ENCODE data around the gene GRIN2A.

The GRIN2A gene

DNA sequence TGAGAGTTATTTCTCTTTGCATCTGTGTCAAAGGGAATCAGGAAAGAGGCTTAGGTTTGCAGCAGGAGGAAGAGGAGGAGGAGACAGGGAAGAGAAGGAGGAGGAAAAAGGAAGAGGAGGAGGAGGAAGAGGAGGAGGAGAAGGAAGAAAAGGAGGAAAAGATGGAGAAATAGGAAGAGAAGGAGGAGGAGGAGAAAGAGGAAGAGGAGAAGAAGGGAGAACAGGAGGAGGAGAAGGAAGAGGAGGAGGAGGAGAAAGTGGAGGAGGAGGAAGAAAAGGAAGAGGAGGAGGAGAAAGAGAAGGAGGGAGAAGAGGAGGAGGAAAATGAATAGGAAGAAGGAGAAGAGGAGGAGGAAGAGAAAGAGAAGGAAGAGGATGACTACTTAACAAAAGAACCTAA lies 459.1 kb downstream of the GRIN2A start:
- H4K20me1 ChIP-seq (ENCODE audit: insufficient read depth, low read length): no peaks in the 10 kb centered on the region
- H3K9ac ChIP-seq (ENCODE audit: low read length): no peak overlapping the region
- H3K27me3 ChIP-seq (replicated peaks; ENCODE audit: insufficient read depth, low read length): no peaks in the 10 kb centered on the region
- DNase-seq: no peak
- no peaks in the 10 kb centered on the region for H3K9me3 ChIP-seq (replicated peaks; ENCODE audit: insufficient read depth, low read length)
- H3K79me2 ChIP-seq (ENCODE audit: low read length): no peaks in the 10 kb centered on the region
- TF ChIP-seq EZH2 (optimal IDR thresholded peaks at IDR 0.05; ENCODE audit: low read depth, low read length) (no peak), EZH2phosphoT487 (IDR thresholded peaks at IDR 0.05; ENCODE audit: low read length) (no peak)
- TF ChIP-seq, protein P1, sequence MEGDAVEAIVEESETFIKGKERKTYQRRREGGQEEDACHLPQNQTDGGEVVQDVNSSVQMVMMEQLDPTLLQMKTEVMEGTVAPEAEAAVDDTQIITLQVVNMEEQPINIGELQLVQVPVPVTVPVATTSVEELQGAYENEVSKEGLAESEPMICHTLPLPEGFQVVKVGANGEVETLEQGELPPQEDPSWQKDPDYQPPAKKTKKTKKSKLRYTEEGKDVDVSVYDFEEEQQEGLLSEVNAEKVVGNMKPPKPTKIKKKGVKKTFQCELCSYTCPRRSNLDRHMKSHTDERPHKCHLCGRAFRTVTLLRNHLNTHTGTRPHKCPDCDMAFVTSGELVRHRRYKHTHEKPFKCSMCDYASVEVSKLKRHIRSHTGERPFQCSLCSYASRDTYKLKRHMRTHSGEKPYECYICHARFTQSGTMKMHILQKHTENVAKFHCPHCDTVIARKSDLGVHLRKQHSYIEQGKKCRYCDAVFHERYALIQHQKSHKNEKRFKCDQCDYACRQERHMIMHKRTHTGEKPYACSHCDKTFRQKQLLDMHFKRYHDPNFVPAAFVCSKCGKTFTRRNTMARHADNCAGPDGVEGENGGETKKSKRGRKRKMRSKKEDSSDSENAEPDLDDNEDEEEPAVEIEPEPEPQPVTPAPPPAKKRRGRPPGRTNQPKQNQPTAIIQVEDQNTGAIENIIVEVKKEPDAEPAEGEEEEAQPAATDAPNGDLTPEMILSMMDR (IDR thresholded peaks at IDR 0.05; ENCODE audit: low read length): no peak
- H3K4me2 ChIP-seq (ENCODE audit: low read depth, low read length): no peak overlapping the region
- no peaks in the 10 kb centered on the region for H3K4me1 ChIP-seq (ENCODE audit: low read length)
- no peaks in the 10 kb centered on the region for H3K9me2 ChIP-seq (replicated peaks; ENCODE audit: insufficient read depth, low read length)
- no peaks in the 10 kb centered on the region for H3F3A ChIP-seq (ENCODE audit: insufficient read depth, low read length)
- H3K27ac ChIP-seq (ENCODE audit: low read length): no peak overlapping the region
- H3K4me3 ChIP-seq (ENCODE audit: low read length): no peak overlapping the region
- H3K36me3 ChIP-seq (replicated peaks; ENCODE audit: insufficient read depth, low read length): no peaks in the 10 kb centered on the region
- H2AFZ ChIP-seq (ENCODE audit: low read length): no peak overlapping the region

DNA sequence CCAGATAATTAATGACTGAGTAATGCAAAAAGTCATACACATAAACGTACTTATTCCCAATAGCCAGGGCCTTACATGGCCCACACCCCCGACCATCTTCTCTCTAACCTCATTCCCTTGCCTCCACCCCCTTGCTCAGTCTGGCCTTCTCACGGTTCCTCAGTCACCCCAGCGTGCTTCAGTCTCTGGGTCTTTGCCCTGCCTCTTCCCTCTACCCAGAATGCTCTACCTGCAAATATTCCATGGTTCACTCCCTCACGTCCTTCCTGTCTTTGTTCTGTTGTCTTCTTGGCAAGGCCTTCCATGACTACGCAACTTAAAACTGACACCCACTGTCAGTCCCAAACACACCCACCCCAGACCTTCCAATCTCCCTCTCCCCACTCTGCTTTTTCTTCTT lies 468.3 kb downstream of the GRIN2A start:
- no peak overlapping the region for H2AFZ ChIP-seq (ENCODE audit: low read length)
- no peak overlapping the region for H3K4me3 ChIP-seq (ENCODE audit: low read length)
- H3K27me3 ChIP-seq (replicated peaks; ENCODE audit: insufficient read depth, low read length): no peaks in the 10 kb centered on the region
- no peaks in the 10 kb centered on the region for H3K36me3 ChIP-seq (replicated peaks; ENCODE audit: insufficient read depth, low read length)
- H3K9me3 ChIP-seq (replicated peaks; ENCODE audit: insufficient read depth, low read length): no peaks in the 10 kb centered on the region
- no peak for TF ChIP-seq EZH2 (optimal IDR thresholded peaks at IDR 0.05; ENCODE audit: low read depth, low read length)
- TF ChIP-seq EZH2phosphoT487 (IDR thresholded peaks at IDR 0.05; ENCODE audit: low read length): no peak
- TF ChIP-seq, protein P1 (IDR thresholded peaks at IDR 0.05; ENCODE audit: low read length): no peak
- no peaks in the 10 kb centered on the region for H4K20me1 ChIP-seq (ENCODE audit: insufficient read depth, low read length)
- no peaks in the 10 kb centered on the region for H3F3A ChIP-seq (ENCODE audit: insufficient read depth, low read length)
- no peaks in the 10 kb centered on the region for H3K79me2 ChIP-seq (ENCODE audit: low read length)
- H3K4me2 ChIP-seq (ENCODE audit: low read depth, low read length): no peak overlapping the region
- DNase-seq: no peak
- H3K27ac ChIP-seq (ENCODE audit: low read length): no peak overlapping the region
- H3K4me1 ChIP-seq (ENCODE audit: low read length): no peaks in the 10 kb centered on the region
- no peaks in the 10 kb centered on the region for H3K9me2 ChIP-seq (replicated peaks; ENCODE audit: insufficient read depth, low read length)
- no peak overlapping the region for H3K9ac ChIP-seq (ENCODE audit: low read length)

DNA sequence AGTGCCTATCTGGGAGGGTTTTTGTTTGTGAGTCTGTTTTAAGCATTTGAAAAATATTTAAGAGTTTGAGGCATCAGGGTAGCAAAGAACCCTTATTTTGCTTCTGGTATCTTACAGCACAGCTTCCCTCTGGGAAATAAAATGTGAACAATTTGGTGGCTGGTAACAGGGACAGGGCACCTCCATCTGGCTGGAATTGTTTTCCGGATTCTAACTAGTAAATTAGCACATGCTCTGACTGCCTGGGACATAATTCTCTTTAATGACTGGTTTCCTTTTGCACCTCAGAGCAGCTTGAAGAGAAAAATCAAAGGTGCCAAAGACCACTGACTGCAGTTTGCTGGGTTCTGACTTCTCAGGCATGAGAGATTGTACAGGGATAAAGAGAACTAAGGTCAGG lies 469.1 kb downstream of the GRIN2A start:
- H3K36me3 ChIP-seq (replicated peaks; ENCODE audit: insufficient read depth, low read length): no peaks in the 10 kb centered on the region
- DNase-seq: no peak
- H3K4me2 ChIP-seq (ENCODE audit: low read depth, low read length): no peak overlapping the region
- no peaks in the 10 kb centered on the region for H3K27me3 ChIP-seq (replicated peaks; ENCODE audit: insufficient read depth, low read length)
- no peak overlapping the region for H3K9ac ChIP-seq (ENCODE audit: low read length)
- no peaks in the 10 kb centered on the region for H4K20me1 ChIP-seq (ENCODE audit: insufficient read depth, low read length)
- no peaks in the 10 kb centered on the region for H3K4me1 ChIP-seq (ENCODE audit: low read length)
- no peaks in the 10 kb centered on the region for H3K79me2 ChIP-seq (ENCODE audit: low read length)
- TF ChIP-seq EZH2phosphoT487 (IDR thresholded peaks at IDR 0.05; ENCODE audit: low read length): no peak
- no peak for TF ChIP-seq EZH2 (optimal IDR thresholded peaks at IDR 0.05; ENCODE audit: low read depth, low read length)
- TF ChIP-seq, protein P1 (IDR thresholded peaks at IDR 0.05; ENCODE audit: low read length): no peak
- H3K4me3 ChIP-seq (ENCODE audit: low read length): no peak overlapping the region
- no peaks in the 10 kb centered on the region for H3F3A ChIP-seq (ENCODE audit: insufficient read depth, low read length)
- no peaks in the 10 kb centered on the region for H3K9me3 ChIP-seq (replicated peaks; ENCODE audit: insufficient read depth, low read length)
- no peak overlapping the region for H2AFZ ChIP-seq (ENCODE audit: low read length)
- no peak overlapping the region for H3K27ac ChIP-seq (ENCODE audit: low read length)
- no peaks in the 10 kb centered on the region for H3K9me2 ChIP-seq (replicated peaks; ENCODE audit: insufficient read depth, low read length)
